Left lung (tissue), 10 donors: ENCODE measurements around the gene ITGA8. TPM values are rescaled to one million over a fixed set of nuclear protein-coding genes. Genes with fewer than 3 reads are reported as not detected.

Source experiments
- ATAC-seq: fragments of 200-7000 bp; cut with Tn5 transposase; one replicate; pipeline ENCODE4 v1.9.1; 2020; ENCODE audit warnings: moderate library complexity
- DNase-seq, 4 donors: peaks; one replicate each; pipeline ENCODE4 v3.0.0-alpha.2; 2013 to 2020
- H3K27ac ChIP-seq, 2 donors: fragments of 200-600 bp; sonication (generic) in 1 of 2; one replicate each; pipeline versions ENCODE4 v1.5.0 to v1.8.0; 2020 to 2021
- H3K27me3 ChIP-seq, 2 donors: fragments of 200-600 bp; sonication (generic) in 1 of 2; one replicate each; pipeline versions ENCODE4 v1.5.0 to v1.8.0; 2020 to 2021
- H3K36me3 ChIP-seq, 2 donors: fragments of 200-600 bp; sonication (generic) in 1 of 2; one replicate each; pipeline versions ENCODE4 v1.5.0 to v1.8.0; 2020 to 2021
- H3K4me1 ChIP-seq, 2 donors: fragments of 200-600 bp; one replicate each; pipeline ENCODE4 v1.8.0; 2021
- H3K4me3 ChIP-seq, 2 donors: fragments of 200-600 bp; sonication (generic) in 1 of 2; one replicate each; pipeline versions ENCODE4 v1.5.0 to v1.8.0; 2020 to 2021; ENCODE audit warnings: mild to moderate bottlenecking in 1 of 2
- H3K9me3 ChIP-seq, 2 donors: fragments of 200-600 bp; sonication (generic) in 1 of 2; one replicate each; pipeline versions ENCODE4 v1.5.0 to v1.8.0; 2020 to 2021
- CTCF ChIP-seq, 2 donors: fragments of 200-600 bp; sonication (generic) in 1 of 2; IDR thresholded peaks; one replicate each; pipeline versions ENCODE4 v1.5.0 to v1.8.0; 2021; ENCODE audit warnings: antibody characterized with exemption in 2 of 2
- intact Hi-C, 2 donors: fragments of 100-400 bp; cut with DNase I; formaldehyde crosslinking; loops; one replicate each; pipeline versions ENCODE4 v1.11.2 to v1.14.2; 2022
- polyA plus RNA-seq, 6 donors: library from polyadenylated mRNA; unstranded; fragments of 120-200 nt; gene quantifications; one replicate each; pipeline ENCODE4 v1.2.1, GENCODE V29; 2013; ENCODE audit not compliant: insufficient read length in 6 of 6
- total RNA-seq, 2 donors: library from RNA; stranded (reverse); fragmentation: NEBNext Ultra II Directional; extraction: Animal tissue kit (Norgen Biotek cat#: 25700); gene quantifications; one replicate each; pipeline ENCODE4 v1.2.1, GENCODE V29; 2021
- donor health status: DM: no; HTN: yes; CAD: no.
- donor health status: DM: no; HTN: no; CAD: no.

The ITGA8 gene
- total and polyA plus RNA-seq, 8 donors: 23.7 to 83.3 (median 67.3) TPM

- H3K27me3 ChIP-seq: no peaks in the 10 kb centered on the region
- TF ChIP-seq CTCF (IDR thresholded peaks at IDR 0.05): no peak
- ATAC-seq (no peak), DNase-seq (no peak)
- no peaks in the 10 kb centered on the region for H3K9me3 ChIP-seq
- H3K4me3 ChIP-seq: no peak overlapping the region
- intact Hi-C loops: no loop called here
- H3K4me1 ChIP-seq: no peaks in the 10 kb centered on the region
- H3K27ac ChIP-seq: no peak overlapping the region
- no peaks in the 10 kb centered on the region for H3K36me3 ChIP-seq
These were observed 208.8 kb downstream of the ITGA8 start for GRCh38 chr10:15510963-15511362.

DNA sequence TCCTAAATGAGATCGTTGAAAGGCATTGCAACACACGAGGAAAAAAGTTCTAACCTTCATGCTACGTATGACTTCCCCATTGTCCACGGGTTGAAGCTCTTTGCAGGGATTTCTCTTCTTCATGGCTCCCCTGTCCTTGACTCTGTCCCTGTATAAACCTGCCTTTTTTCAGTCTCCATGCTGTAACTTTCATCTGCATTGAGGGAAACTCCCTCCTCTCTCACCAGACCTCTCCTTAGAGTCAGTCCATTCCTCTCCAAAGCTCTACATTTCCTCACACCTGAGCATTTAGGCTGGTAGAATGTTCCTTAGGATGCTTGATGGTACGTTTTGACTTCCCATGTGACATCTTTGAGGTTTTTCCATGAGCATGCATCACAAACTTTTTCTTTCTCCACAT is 214.4 kb downstream of the ITGA8 start:
- no peak overlapping the region for H3K4me3 ChIP-seq
- intact Hi-C loops: no loop called here
- no peaks in the 10 kb centered on the region for H3K9me3 ChIP-seq
- ATAC-seq (no peak), DNase-seq (no peak)
- no peaks in the 10 kb centered on the region for H3K4me1 ChIP-seq
- H3K27me3 ChIP-seq: no peaks in the 10 kb centered on the region
- no peaks in the 10 kb centered on the region for H3K36me3 ChIP-seq
- no peak overlapping the region for H3K27ac ChIP-seq
- no peak for TF ChIP-seq CTCF (IDR thresholded peaks at IDR 0.05)

DNA sequence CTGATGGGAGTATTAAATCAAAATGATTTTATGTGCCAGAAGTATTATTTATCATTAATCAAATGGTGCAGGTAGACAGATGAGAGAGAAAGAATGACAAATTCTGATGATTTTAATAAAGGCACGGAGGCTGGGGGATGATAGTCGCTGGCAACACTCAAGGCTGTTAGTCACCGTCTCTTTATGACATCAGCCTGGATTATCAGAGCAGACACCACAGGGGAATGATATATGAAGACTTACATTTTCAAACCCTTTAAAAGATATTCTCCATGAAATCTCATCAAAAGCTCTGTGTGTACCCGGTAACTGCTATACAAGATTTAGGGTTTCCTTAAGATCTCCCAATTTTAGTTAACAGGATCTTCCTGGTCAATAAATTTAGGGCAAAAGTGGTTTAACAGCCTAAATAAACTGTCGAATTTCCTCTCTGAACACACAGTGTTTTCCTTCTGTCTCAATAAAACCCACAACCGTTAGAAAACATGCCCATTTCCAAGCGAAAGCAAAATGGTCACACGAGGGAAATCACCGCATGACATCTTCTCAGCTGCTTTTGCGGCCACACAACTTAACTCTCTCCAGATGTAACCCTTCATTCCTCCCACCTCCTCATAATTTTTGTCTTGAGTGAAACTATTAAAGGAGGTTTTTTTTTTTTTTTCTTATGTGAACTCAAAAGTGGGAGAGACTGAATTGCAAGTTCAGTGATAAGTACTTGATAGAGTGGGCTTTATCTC is 215.5 kb downstream of the ITGA8 start:
- peaks cover 0 to 2% of the 10 kb centered on the region in 2 donors for H3K9me3 ChIP-seq
- no peaks in the 10 kb centered on the region for H3K36me3 ChIP-seq
- no peaks in the 10 kb centered on the region for H3K4me1 ChIP-seq
- TF ChIP-seq CTCF (IDR thresholded peaks at IDR 0.05): no peak
- ATAC-seq (no peak), DNase-seq (peak in 1 of 4 donors; percentile 44)
- H3K4me3 ChIP-seq: no peak overlapping the region
- peaks cover 0 to 5% of the 10 kb centered on the region in 2 donors for H3K27me3 ChIP-seq
- no peak overlapping the region for H3K27ac ChIP-seq
- intact Hi-C loops: no loop called here

DNA sequence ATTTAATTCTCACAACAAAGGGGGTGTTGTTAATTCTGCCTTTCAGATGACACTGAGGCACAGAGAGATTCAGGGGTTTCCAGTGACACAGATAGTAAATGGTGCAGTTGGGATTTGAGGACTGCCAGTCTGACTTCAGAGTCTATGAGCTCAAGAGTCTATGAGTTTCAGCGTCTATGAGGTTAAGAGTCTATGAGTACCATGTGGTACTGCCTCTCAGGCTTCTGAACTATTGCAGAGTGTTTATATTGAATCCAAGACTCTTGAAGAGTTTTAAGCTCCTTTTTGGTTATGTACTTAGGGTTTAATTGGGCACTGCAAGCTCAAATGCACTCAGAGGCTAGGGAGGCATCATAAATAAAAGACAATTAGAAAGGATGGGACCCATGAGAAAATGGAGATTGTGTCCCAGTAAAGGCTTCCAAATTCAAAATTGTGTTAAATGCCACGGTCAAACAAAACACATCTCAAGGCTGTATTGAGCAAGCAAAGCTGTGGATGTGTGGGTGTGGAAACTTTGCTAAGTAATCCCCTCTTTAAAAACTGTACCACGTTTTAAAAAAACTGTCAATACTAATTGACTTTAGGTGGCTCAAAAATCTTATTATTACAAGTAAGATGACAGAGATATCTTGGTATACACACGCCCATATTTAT is 224.7 kb downstream of the ITGA8 start:
- intact Hi-C loops: no loop called here
- ATAC-seq: peak; percentile 93

More for the DNA sequence above, 224.7 kb downstream of the ITGA8 start:
- no peak overlapping the region for H3K4me3 ChIP-seq
- no peaks in the 10 kb centered on the region for H3K4me1 ChIP-seq
- peaks cover 0 to 2% of the 10 kb centered on the region in 2 donors for H3K9me3 ChIP-seq
- peaks cover 0 to 4% of the 10 kb centered on the region in 2 donors for H3K27me3 ChIP-seq
- TF ChIP-seq CTCF (IDR thresholded peaks at IDR 0.05): no peak
- H3K36me3 ChIP-seq: no peaks in the 10 kb centered on the region
- no peak overlapping the region for H3K27ac ChIP-seq
- no peak for DNase-seq
